Daoy (cell line): ENCODE data around the gene SLC1A2. TPM values are rescaled to one million over a fixed set of nuclear protein-coding genes. Genes with fewer than 3 reads are reported as not detected.

Experiments used
- DNase-seq: peaks from one replicate; pipeline ENCODE4 v3.0.0-alpha.2; 2015; ENCODE audit warnings: low read depth
- total RNA-seq: library from RNA; depleted of rRNA; stranded (reverse); fragments of >200 nt; shearing (Covaris generic); gene quantifications from 2 replicates; pipeline ENCODE4 v1.2.3, GENCODE V29; 2014

SLC1A2 gene
- total RNA-seq, 1 experiment from 2014 or later: 0.17 TPM

GRCh38 chr11:35349897-35350296 lies 69.5 kb downstream of the SLC1A2 start:
- DNase-seq: no peak

GRCh38 chr11:35348898-35349687 lies 70.3 kb downstream of the SLC1A2 start:
- DNase-seq: no peak

- no peak for DNase-seq
These were observed 71.4 kb downstream of the SLC1A2 start for GRCh38 chr11:35347921-35348331.

GRCh38 chr11:35347173-35347878 lies 72.0 kb downstream of the SLC1A2 start:
- DNase-seq: no peak

GRCh38 chr11:35346472-35347156 lies 72.7 kb downstream of the SLC1A2 start:
- no peak for DNase-seq

- DNase-seq: no peak
These were observed 74.4 kb downstream of the SLC1A2 start for GRCh38 chr11:35344681-35345574.

GRCh38 chr11:35343033-35343598 lies 76.2 kb downstream of the SLC1A2 start:
- no peak for DNase-seq

GRCh38 chr11:35340715-35341114 lies 78.6 kb downstream of the SLC1A2 start:
- DNase-seq: no peak

- DNase-seq: no peak
These were observed 79.3 kb downstream of the SLC1A2 start for GRCh38 chr11:35340071-35340470.

- DNase-seq: no peak
These were observed 80.4 kb downstream of the SLC1A2 start for GRCh38 chr11:35338921-35339320.

GRCh38 chr11:35337914-35338305 lies 81.4 kb downstream of the SLC1A2 start:
- no peak for DNase-seq

- DNase-seq: peak; percentile 92
These were observed 82.0 kb downstream of the SLC1A2 start for GRCh38 chr11:35337136-35337913.

- DNase-seq: no peak
These were observed 82.6 kb downstream of the SLC1A2 start for GRCh38 chr11:35336726-35337125.

GRCh38 chr11:35335226-35335625 lies 84.1 kb downstream of the SLC1A2 start:
- no peak for DNase-seq

- no peak for DNase-seq
These were observed 84.8 kb downstream of the SLC1A2 start for GRCh38 chr11:35334385-35335090.

GRCh38 chr11:35332524-35332923 lies 86.8 kb downstream of the SLC1A2 start:
- DNase-seq: no peak

- DNase-seq: no peak
These were observed 88.4 kb downstream of the SLC1A2 start for GRCh38 chr11:35330931-35331330.

- DNase-seq: no peak
These were observed 89.0 kb downstream of the SLC1A2 start for GRCh38 chr11:35330156-35330889.

GRCh38 chr11:35327829-35328228 lies 91.5 kb downstream of the SLC1A2 start:
- DNase-seq: no peak
